GM21529 (cell line): Measurements from ENCODE around the gene NEK7.
"Not testable (repeated sequence)": the region's sequence is repeated elsewhere in the genome, so short reads cannot be mapped to it uniquely, and the experiment has no call there.

Source experiments
- ATAC-seq: cut with Tn5 transposase; IDR thresholded peaks from one replicate; pipeline ENCODE4 v1.9.1; 2021; ENCODE audit not compliant: unreplicated experiment

Gene NEK7

DNA sequence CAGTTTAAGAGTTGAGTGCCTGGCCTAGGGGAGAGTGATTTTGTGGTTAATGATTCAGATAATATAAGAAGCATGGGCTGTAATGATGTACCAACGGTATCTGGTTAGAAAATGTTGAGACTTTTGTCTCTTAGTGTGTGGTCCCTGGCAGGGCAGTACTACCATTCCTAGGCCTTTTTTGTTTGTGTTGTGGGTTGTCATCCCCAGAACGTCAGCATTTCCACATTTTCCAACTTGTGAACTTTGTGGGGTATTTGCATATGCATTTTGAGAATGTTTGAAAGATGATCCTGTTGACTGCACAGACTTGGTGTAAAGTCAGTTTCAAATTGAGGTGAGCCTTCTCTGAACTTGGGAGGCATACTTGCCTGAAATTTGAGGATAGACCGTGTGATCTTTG lies 11.4 kb downstream of the NEK7 start:
- ATAC-seq, result peak; percentile 22

DNA sequence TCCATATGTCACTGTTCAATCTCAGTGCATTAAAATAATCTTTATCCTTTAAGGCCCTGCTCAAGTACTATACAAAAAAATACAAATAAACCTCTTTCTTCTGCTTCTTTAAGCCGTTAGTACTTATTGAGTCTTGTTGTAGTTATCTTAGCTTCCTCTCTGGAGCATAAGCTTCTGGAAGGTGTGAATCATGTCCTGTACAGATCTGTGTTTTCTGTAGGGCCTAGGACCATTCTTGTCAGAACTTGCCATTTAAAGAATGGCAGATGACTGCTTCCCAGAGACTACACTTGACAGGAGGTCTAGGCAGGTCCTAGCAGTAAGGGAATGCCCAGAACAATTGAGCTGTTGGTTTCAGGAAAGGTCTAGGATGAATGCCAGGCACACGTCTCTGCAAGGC lies 12.9 kb downstream of the NEK7 start:
- ATAC-seq, result no peak

DNA sequence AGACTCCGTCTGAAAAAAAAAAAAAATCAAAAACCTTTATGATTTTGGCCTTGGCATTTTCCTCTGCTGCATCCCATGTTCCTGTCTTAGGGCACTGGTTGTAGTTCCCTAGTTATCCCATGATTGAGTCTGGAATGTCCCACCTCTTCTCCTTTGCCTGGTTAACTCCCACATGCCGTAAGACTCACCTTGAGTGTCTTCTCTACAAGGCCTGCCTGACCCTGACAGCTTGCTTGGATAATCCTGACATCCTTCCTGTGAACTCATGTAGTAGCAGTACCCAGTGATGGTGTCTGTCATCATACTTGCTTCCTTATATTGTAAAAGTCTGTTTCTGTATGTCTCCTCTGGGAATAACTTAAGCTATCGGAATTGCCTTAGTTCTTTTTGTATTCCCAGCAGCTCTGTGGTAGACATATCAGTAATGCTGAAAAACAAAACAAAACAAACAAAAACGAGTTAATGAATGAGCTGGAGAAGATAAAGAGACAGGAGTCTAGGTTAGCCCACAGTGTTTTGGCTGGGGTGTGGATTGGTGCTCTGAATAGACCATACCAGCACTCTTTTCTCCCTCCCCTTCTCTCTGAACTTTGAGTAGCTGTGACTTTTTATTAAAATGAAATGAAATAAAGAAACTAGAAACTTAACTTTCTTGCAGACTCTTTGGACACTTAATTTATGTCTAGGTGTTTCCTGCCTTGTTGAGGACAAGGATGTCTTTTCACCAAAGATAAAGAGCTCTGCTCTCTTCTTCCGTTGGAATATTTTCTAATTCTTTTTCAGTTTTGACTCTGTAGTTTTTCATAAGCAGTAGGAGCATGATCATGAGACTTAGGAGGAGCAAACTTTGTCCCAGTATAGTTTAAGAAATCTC lies 15.1 kb downstream of the NEK7 start:
- no peak for ATAC-seq

- no peak for ATAC-seq
Measured at GRCh38 chr1:198173832-198174231, 17.0 kb downstream of the NEK7 start.

DNA sequence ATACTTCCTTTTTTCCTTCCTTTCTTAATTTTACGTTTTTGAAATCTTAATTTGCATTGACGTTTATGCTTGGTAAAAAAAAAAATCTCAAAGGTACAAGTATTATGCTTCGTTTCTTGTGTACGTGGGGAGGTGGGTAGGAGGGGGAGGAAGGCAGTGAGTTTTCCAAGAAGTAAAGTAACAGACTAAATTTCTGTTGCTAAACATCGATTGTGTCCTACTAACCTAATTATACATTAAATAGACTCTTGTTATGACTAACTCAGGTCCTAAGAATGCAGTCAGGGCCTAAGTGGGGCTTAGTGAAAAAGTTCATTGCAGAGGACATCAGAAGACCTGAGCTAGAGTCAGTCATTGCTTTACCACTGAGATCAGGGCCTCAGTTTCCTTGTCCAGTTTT lies 17.5 kb downstream of the NEK7 start:
- ATAC-seq, result peak; percentile 70

- ATAC-seq, result peak; percentile 56
Measured at GRCh38 chr1:198175423-198176170, 18.8 kb downstream of the NEK7 start.

DNA sequence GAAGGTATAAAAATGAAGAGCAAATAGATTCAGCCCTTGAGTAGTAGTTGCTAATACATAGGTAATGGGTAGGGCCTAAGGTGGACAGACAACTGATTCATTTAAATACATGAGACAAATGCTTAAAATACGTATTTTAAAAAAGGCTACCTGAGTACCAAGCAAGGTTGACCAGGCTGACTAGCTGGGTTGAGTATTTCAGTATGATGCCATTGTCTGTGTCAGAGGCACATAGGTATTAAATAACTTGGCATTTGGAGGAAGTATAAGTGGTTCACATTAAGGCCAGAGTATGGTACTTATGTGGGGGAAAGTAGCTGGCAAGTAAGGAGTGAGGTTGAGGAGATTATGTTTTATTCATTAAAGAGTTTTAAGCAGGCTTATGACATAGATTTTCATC lies 19.4 kb downstream of the NEK7 start:
- ATAC-seq, result no peak

GRCh38 chr1:198177546-198177945 lies 20.7 kb downstream of the NEK7 start:
- no peak for ATAC-seq

DNA sequence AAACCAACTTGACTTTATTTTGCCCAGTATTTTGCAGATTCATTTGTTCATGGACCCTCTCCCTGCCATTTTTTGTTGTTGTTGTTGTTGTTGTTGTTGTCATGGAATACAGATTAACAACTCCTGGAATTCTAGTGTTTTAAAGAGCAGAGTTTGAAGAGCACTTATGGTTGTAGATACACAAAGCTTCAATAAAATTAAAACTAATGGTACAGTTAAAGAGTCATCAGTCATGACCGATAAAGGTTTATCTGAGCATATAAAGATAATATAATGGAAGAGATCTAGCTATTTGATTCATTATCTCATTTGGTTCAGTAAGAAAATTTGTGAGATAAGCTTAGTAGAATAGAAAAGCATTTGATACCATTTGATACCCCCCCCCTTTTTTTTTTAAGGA lies 21.8 kb downstream of the NEK7 start:
- ATAC-seq, result no peak

- peak; percentile 59 for ATAC-seq
Measured at GRCh38 chr1:198179556-198179981, 22.8 kb downstream of the NEK7 start.

DNA sequence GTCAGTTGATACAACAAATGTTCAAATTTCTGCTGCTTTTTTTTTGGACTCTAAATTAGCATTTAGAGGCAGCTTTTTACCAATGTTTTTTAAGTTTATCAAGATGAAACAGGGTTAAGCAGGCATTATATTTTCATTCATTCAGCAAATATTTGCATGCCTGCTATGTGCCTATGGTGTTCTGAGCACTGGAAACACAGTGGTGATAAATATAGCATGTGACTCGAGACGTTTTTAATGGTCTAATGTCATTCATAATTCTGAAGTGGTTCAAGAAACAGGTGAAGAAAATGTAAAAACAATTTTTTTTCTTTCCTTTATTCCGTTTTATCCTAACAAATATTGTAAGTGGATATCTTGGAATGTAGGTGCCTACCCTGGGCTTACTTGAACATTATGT lies 26.8 kb downstream of the NEK7 start:
- ATAC-seq, result no peak

DNA sequence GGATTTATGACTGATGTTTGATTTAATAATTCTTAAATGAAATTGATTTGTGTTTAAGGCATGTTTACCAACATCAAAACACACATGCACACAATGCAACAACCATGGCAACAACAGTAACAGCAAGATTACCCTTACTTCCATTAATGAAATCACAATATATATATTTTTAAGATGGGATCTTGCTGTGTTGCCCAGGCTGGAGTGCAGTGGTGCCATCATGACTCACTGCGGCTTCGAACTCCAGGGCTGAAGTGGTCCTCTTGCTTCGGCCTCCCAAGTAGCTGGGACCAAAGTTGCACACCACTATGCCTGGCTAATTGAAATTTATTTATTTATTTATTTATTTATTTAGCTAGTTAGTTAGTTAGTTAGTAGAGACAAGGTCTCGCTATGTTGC lies 27.7 kb downstream of the NEK7 start:
- no peak for ATAC-seq

- ATAC-seq, result no peak
Measured at GRCh38 chr1:198185146-198185545, 28.3 kb downstream of the NEK7 start.

- ATAC-seq, result peak; percentile 71
Measured at GRCh38 chr1:198185759-198186158, 29.0 kb downstream of the NEK7 start.

DNA sequence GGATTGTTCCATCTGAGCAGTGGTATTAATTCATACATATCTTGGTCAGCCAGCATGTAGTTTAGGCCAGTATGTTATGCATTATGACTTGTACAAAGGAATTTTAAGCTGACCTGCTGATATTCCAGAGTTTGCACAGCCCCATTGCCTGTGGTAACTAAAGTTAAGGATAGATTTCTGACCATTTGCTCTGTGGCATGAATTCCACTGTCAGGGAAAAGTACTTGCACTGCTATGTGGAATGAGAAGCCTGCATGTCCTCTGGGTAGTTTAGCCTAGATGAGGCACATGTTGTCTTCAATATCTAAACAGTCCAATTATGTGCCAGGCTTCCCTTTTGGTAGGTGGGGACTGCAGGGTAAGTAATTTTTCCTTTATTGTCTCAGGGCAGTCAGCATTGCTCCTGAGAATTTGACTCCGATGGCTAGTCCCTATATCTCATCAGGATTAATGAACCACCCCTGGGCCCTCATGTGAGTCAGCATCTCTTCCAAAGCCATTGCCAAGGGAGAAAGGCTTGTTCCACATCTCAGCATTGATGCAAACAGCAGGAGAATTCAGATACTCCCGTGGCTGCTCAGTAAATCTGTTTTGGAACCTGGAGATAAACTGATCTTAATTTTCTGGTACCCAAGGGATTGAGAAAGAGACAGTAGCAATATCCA lies 30.2 kb downstream of the NEK7 start:
- ATAC-seq, result no peak

DNA sequence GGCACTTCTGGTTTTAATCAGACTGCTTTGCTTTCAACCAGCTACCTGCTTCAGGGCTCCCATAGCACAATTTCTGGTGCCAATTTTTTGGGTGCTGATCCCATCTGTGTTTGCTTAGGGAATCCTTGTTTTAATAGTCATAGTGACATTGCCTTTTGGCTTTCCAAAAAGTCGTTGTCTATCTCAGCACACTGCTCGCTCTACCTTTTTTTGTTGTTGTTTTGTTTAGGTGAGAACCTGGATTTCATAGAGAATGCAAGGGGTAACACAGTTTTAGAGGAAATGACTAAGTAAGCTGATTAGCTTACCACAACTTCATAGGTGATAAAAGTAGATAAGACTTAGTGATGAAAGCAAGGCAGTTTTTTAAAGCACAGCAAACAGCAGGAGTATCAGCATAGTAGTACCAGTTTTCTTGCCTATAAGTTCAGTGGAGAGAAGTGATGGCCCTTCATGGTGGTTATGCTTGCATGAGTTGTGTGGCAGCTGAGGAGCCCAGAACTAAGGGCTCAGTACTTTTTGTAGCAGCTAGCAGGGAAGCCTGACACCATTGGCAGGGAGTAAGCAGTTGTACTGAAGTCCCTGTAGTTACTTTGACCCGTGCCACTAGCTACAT lies 31.3 kb downstream of the NEK7 start:
- no peak for ATAC-seq

GRCh38 chr1:198191117-198191516 lies 34.3 kb downstream of the NEK7 start:
- ATAC-seq, result no peak

- not testable (repeated sequence) for ATAC-seq
Measured at GRCh38 chr1:198193871-198194270, 37.1 kb downstream of the NEK7 start.

GRCh38 chr1:198196630-198197029 lies 39.8 kb downstream of the NEK7 start:
- no peak for ATAC-seq

- no peak for ATAC-seq
Measured at GRCh38 chr1:198197285-198197684, 40.5 kb downstream of the NEK7 start.

GRCh38 chr1:198199105-198199504 lies 42.3 kb downstream of the NEK7 start:
- peak; percentile 50 for ATAC-seq
